T follicular helper cell (primary cell): Measurements from ENCODE around the gene SP140.
"Not testable (repeated sequence)": the region's sequence is repeated elsewhere in the genome, so short reads cannot be mapped to it uniquely, and the experiment has no call there.

Source experiments
- DNase-seq: peaks from one replicate; pipeline ENCODE4 v3.0.0-alpha.2; 2020; ENCODE audit warnings: low read depth

SP140 gene

DNA sequence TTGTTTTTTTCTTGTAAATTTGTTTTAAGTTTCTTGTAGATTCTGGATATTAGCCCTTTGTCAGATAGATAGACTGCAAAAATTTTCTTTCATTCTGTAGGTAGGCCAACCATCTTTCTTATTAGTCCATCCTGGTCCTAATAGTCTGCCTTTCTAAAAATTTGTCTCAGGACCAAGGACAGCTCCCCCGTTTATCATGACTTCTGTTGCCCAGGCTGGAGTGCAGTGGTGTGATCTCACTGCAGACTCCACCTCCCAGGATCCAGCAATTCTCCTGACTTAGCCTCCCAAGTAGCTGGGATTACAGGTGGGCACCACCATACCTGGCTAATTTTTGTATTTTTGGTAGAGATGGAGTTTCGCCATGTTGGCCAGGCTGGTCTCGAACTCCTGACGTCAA, 63.8 kb downstream of the SP140 start:
- not testable (repeated sequence) for DNase-seq

DNA sequence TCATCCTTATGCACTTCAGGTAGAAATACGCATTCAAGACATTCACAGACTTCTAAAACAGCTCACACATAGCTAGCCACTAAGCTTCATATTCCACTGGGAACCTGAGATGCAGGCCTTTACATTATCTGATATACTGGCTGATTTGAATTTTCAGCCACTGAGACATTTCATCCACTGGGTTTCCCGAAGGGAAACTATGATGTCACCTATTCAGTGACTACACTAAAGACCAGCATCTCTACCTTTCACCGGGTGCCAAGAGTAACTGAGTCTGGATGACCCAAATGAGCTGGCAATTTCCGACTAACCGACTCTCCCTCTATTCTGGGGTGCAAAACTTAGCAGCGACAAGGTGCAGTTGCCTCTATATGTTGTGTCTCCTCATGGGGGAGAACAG, 69.7 kb downstream of the SP140 start:
- DNase-seq: no peak

GRCh38 chr2:230296917-230297316, 71.4 kb downstream of the SP140 start:
- DNase-seq: no peak

GRCh38 chr2:230299618-230300017, 74.1 kb downstream of the SP140 start:
- no peak for DNase-seq

GRCh38 chr2:230305416-230306275, 80.1 kb downstream of the SP140 start:
- DNase-seq: no peak

DNA sequence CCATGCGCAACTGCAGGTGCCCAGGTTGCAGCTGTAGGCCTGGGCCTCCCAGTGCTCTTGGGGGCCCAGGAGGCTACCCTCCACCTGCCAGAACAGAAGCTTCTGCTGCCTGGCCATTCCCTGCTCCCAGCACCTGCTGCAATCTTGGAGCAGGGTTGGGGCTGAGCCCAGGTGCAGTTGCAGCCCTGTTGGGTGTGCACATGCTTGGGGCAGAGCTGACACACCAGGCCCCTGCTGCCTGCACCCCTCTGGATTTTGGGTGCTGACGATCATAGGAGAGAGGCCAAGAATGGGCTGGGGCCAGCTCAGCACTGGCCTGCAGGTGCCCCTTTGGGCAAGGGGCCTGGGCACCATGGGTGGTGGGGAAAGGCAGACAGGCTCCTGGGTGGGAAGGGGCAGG, 80.9 kb downstream of the SP140 start:
- DNase-seq: no peak

GRCh38 chr2:230307485-230307884, 81.9 kb downstream of the SP140 start:
- DNase-seq: no peak

DNA sequence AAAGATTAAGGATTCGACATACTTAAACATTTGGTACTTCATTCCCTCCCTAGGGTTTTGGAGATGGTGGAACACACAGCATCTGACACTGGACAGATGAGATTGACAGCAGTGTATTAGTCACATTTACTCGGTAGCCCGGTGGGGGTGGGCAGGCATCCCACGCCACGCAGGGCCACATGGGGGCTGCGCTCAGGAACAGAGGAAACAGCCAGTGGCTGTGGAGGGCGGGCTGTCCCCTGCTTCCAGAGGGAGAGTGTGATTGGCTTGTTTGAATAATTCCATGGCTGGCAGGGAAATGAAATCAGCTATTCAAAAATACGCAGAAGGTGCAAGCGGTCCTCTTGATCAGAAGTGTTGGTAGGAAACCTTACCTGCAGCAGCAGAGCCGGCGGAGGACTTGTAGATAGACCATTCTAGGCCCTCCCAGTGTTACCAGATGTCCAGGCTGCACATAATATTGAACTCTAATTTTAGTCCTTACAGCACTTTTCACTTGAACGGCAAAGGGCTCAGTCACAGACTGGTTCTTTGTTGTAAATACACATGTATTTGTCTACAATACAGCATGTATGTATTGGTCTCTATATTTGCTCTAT, 83.0 kb downstream of the SP140 start:
- no peak for DNase-seq

DNA sequence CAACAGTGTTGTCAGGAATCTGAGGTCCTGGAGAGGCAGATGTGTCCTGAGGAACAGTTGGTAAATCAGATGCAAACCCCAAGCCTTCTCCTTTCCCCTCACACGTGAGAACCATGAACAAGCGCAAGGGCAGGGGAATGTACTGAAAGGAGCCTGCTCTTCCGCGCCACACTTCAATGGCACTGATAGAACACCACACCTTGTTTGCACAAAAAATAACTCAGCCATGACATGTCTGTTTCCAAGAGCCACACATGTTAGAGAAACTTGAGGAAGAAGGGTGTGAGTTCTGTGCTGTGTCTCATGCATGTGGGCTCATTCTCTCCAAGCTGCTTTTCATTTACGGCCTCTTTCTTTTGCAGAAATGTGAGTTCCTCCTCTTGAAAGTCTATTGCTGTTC, 85.3 kb downstream of the SP140 start:
- DNase-seq: not testable (repeated sequence)

- not testable (repeated sequence) for DNase-seq
These were observed 86.1 kb downstream of the SP140 start for GRCh38 chr2:230311634-230312033.

- no peak for DNase-seq
These were observed 87.1 kb downstream of the SP140 start for GRCh38 chr2:230312638-230313037.

- DNase-seq: no peak
These were observed 91.8 kb downstream of the SP140 start for GRCh38 chr2:230317366-230317765.

DNA sequence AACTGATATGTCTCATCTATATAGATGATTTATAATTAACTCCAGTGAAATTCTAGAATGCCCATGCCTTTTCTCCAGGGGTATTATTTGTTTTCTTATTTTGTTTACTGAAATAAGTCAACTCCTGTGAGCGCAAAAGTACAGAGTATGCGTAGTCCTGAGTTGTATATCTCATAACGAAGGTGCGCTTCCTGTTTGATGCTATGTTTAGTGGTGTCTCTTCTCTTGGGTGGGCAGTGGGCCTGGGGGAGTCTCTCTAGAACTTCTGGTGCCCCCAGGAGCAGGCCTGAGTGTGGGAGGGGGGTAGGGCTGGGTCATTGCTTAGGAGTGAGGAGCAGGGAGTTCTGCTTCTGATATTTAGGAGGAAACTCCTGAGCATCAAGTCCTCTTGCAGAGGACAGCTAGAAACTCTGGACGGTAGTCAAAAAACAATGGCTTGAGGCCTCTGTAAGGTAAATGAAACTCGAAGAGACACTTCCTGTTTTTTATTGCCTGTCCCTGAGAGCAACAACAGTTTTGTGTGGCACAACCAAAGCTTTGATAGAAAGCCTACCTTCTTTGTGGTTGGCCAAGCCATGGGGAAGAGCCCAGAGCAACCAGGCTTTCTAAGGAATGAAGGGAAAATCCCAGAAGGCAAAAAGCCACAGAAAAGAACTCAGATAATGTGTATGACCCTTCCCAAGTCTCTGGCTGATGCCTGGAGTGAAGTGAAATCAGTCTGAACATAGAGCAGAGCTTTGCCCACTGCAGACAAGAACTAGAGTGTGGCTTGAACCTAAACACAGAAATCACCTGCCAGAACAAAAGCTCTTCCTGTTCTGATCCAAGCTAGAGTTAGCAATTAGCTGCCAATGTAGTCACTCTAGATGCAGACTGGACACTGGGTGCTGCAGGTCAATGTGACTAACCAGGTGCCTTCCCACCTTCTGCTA, 92.9 kb downstream of the SP140 start:
- DNase-seq: no peak

GRCh38 chr2:230319211-230319862, 93.8 kb downstream of the SP140 start:
- peak; percentile 55 for DNase-seq

- no peak for DNase-seq
These were observed 95.5 kb downstream of the SP140 start for GRCh38 chr2:230321031-230321430.

GRCh38 chr2:230322561-230323384, 97.2 kb downstream of the SP140 start:
- no peak for DNase-seq

GRCh38 chr2:230323385-230324106, 98.0 kb downstream of the SP140 start:
- DNase-seq: no peak

DNA sequence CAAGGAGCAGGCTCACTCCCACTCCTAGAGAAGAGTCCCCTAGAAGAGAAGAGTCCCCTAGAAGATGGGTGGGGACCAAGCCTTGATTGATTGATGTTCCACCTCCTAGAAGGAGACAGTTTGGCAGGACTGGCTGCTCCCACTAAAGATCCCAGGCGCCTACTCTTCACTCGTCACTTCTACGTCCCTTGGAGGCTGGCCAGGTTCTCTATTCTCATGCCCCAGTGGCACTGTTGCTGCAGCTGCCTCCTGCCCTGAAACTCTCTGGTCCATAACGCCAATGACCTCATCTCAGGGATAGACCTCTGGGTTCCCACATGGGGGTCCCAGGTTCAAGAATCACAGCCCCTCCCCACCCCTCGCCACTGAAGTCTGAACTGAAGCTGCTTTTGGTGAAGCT, 99.0 kb downstream of the SP140 start:
- DNase-seq: no peak

- DNase-seq: no peak
These were observed 100.0 kb downstream of the SP140 start for GRCh38 chr2:230325316-230326243.
